GM19193 (cell line): ENCODE data around the gene ASTE1.
A peak's percentile ranks its signal among the peaks of the same experiment; 100 is the strongest.

ENCODE experiments used
- POLR2A ChIP-seq: IDR thresholded peaks from 4 replicates; pipeline ENCODE4 v1.6.1; 2011; ENCODE audit not compliant: insufficient read depth, insufficient read length; ENCODE audit errors: extremely low read depth

Gene ASTE1, protein sequence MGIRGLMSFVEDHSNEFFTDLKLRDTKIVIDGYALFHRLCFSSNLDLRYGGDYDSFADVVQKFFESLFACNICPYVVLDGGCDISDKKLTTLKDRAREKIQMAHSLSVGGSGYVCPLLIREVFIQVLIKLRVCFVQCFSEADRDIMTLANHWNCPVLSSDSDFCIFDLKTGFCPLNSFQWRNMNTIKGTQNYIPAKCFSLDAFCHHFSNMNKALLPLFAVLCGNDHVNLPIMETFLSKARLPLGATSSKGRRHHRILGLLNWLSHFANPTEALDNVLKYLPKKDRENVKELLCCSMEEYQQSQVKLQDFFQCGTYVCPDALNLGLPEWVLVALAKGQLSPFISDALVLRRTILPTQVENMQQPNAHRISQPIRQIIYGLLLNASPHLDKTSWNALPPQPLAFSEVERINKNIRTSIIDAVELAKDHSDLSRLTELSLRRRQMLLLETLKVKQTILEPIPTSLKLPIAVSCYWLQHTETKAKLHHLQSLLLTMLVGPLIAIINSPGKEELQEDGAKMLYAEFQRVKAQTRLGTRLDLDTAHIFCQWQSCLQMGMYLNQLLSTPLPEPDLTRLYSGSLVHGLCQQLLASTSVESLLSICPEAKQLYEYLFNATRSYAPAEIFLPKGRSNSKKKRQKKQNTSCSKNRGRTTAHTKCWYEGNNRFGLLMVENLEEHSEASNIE

DNA sequence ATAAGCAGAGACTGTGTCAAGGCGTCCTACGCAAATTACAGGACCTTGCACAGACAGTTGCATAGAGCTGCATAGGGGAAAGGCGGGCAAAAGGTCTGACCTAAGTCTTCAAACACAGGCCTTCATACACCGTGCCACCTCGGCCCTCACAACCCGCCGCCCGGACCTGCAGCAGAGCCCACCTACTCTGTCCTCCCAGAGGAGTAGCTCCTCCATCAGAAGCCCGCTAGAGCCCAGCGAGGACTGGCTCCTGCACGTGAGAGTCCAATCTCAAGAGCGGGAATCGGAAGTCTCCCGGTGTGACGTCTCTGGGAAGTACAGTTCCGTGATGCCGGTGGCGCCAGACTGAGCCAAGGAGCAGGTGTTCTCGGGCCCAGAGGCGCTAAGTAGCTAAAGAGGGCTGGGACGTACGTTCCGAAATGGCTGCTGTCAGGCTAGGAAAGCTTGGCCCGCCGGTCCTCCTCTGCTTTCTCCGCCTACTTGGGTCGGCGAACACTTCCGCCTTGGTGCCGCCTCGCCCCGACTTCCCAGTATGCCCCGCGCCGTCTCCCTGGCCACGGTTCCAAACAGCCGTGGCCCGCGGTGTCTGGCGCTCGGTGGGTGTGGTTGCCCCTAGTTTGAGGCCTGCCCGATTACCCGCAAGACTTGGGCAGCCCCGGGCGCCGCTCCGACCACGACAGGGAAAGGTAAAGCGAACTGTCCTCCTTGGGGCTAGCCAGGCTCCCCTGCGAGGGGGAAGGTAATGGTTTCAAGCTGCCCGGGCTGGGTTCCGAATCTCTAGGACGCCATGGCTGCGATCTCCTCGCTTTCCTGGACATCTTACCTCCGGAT, at the start of gene ASTE1, which contains the start of gene NEK11:
Gene ASTE1 (minus strand): TSS at position 505 of the 831 bp plus-strand sequence. CDS start 1,519 bp downstream, outside the sequence.
Gene NEK11 (plus strand): TSS at position 557 of the 831 bp plus-strand sequence. CDS start 2,832 bp downstream, outside the sequence.
- TF ChIP-seq POLR2A: peak; percentile 88

- no peak for TF ChIP-seq POLR2A
Observed at GRCh38 chr3:131075632-131076328, 49.2 kb upstream of the ASTE1 start.

GRCh38 chr3:131072845-131073244, 46.2 kb upstream of the ASTE1 start:
- TF ChIP-seq POLR2A: no peak

DNA sequence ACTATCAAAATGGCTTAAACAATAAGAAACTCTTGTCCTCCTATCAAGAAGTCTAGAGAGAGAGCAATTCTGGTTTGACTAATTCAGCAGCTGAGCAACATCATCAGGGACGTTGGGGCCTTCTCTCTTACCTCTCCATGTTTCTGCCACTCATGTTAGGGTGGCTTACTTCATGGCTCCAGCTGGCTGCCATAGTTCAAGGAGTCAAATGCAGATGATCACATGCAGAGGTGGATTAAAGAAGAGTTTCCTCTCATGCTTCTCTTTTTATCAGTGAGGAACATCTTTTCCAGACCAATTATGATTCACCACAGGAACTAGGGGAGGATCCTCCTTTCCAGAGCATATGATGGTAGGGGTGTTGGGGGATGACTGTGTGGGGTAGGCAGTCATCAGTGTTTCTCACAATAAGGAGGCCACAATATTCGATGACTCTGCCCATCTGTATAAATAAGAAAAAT, 45.5 kb upstream of the ASTE1 start:
- TF ChIP-seq POLR2A: no peak

DNA sequence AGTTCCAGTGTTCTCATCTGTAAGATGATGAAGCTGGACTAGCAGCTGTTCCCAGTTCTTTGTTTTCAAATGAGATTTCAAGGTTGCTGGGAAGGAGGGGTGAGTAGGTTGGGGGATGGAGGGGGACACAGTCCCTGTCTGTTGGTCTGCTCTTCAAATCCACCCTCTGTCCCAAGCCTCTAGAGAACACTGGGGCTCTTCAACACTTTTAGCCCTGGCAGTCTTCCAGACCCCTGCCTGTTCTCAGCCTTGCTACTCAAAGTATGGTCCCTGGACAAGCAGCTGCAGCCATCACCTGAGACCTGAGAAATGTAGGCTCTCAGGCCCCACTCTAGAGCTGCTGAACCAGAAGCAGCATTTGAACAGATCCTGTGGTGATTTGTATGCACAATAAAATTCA, 41.4 kb upstream of the ASTE1 start:
- TF ChIP-seq POLR2A: no peak

DNA sequence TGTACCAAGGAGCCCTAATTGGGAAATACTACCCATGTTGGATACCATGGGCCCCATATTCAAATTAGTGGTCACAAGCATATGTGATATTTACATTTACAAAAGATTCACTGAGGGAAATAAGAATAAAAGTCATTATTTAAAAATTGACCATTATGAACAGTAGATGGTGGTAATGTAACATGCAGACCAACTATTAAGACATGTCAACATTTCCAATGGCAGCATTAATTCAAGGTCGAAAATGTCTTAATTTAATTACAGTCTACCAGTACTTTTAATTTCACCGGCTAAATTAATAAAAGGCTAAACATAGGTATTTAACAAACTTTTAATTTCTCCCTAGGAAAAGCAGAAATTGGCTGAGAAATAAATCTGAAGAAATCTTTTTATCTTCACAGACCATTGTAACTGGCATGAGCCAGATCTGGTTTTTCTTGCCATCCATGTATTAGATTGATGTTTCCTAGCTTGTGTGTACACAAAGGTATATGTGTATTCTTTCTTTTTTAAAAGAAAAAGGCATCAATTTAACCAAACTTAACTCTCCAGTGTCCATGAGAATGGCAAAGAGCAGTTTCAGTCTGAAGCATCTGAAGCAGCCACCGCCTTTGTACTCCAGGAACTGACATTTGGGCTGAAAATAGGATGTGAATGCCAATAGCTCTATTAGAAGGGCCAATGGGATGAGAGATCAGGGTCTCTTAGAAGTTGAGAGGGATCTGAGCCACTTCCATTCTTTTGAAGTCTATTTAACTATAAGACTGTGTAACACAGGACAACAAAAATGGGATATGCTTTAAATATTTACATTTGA, 26.6 kb upstream of the ASTE1 start:
- TF ChIP-seq POLR2A: no peak

GRCh38 chr3:131050001-131050400, 23.4 kb upstream of the ASTE1 start:
- no peak for TF ChIP-seq POLR2A

GRCh38 chr3:131048030-131048429, 21.4 kb upstream of the ASTE1 start:
- TF ChIP-seq POLR2A: no peak

GRCh38 chr3:131047582-131047981, 21.0 kb upstream of the ASTE1 start:
- no peak for TF ChIP-seq POLR2A

DNA sequence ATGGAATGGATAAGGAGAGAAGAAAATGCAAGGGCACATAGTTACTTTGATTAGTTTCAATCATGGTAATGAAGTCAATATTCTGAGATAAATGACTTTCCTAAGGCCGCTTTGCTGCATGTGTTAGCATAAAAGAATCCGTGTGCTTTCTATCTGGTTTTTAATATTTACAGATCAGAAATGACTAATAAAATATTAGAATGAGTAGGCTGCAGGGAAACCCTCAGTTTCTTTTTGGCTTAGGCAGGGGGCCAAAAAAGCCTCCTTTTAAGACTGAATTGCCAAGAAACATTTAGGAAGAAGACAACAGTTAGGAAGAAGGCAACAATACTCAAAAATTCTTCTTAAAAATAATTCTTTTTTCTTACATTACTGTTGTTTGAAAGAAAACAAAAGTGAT, 11.7 kb upstream of the ASTE1 start:
- no peak for TF ChIP-seq POLR2A

GRCh38 chr3:131036986-131037385, 10.4 kb upstream of the ASTE1 start:
- TF ChIP-seq POLR2A: no peak

GRCh38 chr3:131036200-131036816, 9.7 kb upstream of the ASTE1 start:
- TF ChIP-seq POLR2A: no peak

DNA sequence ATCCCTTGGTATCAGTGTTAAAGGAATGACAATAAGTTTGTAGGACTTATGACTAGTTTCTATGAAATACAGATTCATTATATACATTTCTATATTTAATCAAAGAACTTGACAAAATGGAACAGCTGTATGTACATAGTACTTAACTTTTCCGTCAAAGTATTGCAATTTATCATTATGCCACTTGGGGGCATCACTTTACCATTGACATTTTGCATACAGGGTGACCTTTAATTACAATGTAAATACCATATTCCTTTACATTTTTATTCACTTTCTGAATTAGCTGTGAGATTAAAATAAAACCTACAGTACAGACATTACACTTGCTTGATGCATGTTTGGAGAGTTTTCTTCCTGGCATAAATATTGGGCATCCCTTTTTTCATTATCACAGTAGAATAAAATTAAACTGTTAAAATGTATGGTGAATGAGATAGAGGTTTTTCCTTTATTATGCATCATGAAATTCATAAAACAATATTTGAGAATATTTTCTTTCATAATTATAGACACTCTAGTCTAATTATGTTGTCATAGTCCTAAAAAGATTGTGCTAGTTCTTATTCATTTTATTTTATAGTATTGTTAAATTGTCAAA, 7.0 kb upstream of the ASTE1 start:
- no peak for TF ChIP-seq POLR2A
